ENCODE measurements around the gene BAHCC1. TPM values are rescaled to one million over a fixed set of nuclear protein-coding genes. Genes with fewer than 3 reads are reported as not detected.

The BAHCC1 gene
- total and polyA plus RNA-seq, 9 of the 15 experiments (the other 6 are each of a cell fraction or from before 2014, with no cell fraction given): 0.14 to 26.9 (median 5.0) TPM

DNA sequence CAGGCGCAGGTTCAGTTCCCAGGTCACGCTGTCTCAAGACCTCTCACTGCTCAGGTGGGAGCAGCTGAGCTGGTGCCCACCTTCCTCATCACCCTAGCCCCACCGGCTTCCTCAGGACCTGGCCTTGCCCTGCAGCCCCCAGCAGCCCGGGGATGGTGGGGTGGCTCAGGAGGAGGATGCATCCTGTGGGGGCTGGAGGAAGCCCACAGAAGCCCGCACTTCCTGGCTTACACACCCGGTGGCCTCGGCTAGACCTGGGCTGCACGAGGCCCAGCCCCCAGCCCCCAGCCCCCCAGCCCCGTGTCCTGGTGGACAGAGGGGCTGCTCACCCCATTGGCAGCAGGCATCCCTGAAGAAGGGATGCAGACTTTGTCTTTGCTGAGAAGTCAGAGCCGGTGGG, 43.4 kb downstream of the BAHCC1 start:
- ATAC-seq: no peak
- H3K27me3 ChIP-seq (ENCODE audit: control insufficient read depth in 2 of 2, insufficient read depth in 2 of 2, low read length in 2 of 2): no peaks in the 10 kb centered on the region
- POLR2A ChIA-PET: interaction anchor here (0.9 kb wide), 1 partner anchor 16 kb away, joined by 4 read pairs; no protein-coding TSS in a partner anchor

DNA sequence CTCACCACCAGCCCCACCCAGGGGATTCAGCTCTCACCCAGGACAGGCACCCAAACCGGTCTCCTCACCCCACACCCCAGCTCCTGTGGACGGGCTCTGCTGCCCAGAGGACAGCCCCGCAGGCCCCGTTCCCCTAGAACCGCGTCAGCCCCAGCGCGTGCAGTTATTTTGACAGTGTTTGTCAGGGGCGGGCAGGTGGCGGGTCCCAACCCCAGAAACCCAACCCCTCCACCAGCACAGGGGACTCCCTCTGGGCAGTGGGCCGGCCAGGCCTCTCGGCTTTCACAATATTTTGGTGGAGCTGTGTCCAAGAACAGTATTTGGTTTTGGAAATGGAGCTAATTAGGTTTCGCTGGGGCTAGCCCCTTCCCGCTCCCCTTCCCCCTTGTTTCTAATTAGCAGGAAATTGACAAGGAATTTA, 44.8 kb downstream of the BAHCC1 start:
- no TSS peak for BruUV-seq (replicated peaks)
- 44% methylated on average over 14 of the region's 14 CpGs for WGBS (ENCODE audit: insufficient coverage, low coverage, missing lambda C conversion rate)
- H3K79me2 ChIP-seq (ENCODE audit: control insufficient read depth, insufficient read depth, low read length): no peaks in the 10 kb centered on the region
- FAIRE-seq (no peak), ATAC-seq (no peak), DNase-seq (ENCODE audit: extremely low read depth in 1 of 4, low spot score in 3 of 4) (no peak)
- TF ChIP-seq, protein P1, sequence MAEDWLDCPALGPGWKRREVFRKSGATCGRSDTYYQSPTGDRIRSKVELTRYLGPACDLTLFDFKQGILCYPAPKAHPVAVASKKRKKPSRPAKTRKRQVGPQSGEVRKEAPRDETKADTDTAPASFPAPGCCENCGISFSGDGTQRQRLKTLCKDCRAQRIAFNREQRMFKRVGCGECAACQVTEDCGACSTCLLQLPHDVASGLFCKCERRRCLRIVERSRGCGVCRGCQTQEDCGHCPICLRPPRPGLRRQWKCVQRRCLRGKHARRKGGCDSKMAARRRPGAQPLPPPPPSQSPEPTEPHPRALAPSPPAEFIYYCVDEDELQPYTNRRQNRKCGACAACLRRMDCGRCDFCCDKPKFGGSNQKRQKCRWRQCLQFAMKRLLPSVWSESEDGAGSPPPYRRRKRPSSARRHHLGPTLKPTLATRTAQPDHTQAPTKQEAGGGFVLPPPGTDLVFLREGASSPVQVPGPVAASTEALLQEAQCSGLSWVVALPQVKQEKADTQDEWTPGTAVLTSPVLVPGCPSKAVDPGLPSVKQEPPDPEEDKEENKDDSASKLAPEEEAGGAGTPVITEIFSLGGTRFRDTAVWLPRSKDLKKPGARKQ (CRISPR knock-in tag; IDR thresholded peaks at IDR 0.05): no peak
- ChIA-PET CTCF (ENCODE audit: low intra/inter-chr PET ratio) (no interaction called here), POLR2A (interaction anchor here (0.6 to 1.4 kb wide), 6 partner anchors 12 to 170 kb away, joined by 3 to 6 read pairs (median 4); partner anchors contain the start of gene BAHCC1)
- no peaks in the 10 kb centered on the region for H3K27me3 ChIP-seq (ENCODE audit: control insufficient read depth in 2 of 2, insufficient read depth in 2 of 2, low read length in 2 of 2)
- peaks cover 0 to 82% of the 10 kb centered on the region in 2 experiments; a peak in 2 of 5 replicates for H3K4me1 ChIP-seq (replicated peaks in 1 of 2; ENCODE audit: control insufficient read depth in 2 of 2, insufficient read depth in 2 of 2, low read length in 2 of 2)
- no peak overlapping the region for H3K4me3 ChIP-seq
- in situ Hi-C loops (cut with MboI): no loop called here
- H2AFZ ChIP-seq (ENCODE audit: low read depth, low read length): no peak overlapping the region
- no peaks in the 10 kb centered on the region for H3K9me3 ChIP-seq (replicated peaks; ENCODE audit: control insufficient read depth, insufficient read depth, low read depth, low read length)
- H3K27ac ChIP-seq (ENCODE audit: extremely low read depth, low read depth, low read length): no peak overlapping the region
- intact Hi-C loops (cut with micrococcal nuclease): no loop called here
- H3K36me3 ChIP-seq (ENCODE audit: control insufficient read depth, insufficient read depth, low read length): no peaks in the 10 kb centered on the region
- H4K20me1 ChIP-seq (replicated peaks; ENCODE audit: control insufficient read depth, insufficient read depth, low read length): no peaks in the 10 kb centered on the region; the same call in 1 of the 2 replicates
- H3K9me1 ChIP-seq (ENCODE audit: control insufficient read depth, insufficient read depth, low read length): no peaks in the 10 kb centered on the region
- H3K9ac ChIP-seq (ENCODE audit: insufficient read depth in 1 of 2, low read depth in 2 of 2, low read length in 2 of 2): peak overlapping the region in 1 of 2 experiments; percentile 50; a peak in 1 of 4 replicates
- no peak overlapping the region for H3K4me2 ChIP-seq (ENCODE audit: insufficient read depth, low read length)

More for the DNA sequence above, 43.4 kb downstream of the BAHCC1 start:
- peaks cover 0 to 86% of the 10 kb centered on the region in 2 experiments; a peak in 2 of 5 replicates for H3K4me1 ChIP-seq (replicated peaks in 1 of 2; ENCODE audit: control insufficient read depth in 2 of 2, insufficient read depth in 2 of 2, low read length in 2 of 2)
- TF ChIP-seq KDM4B (IDR thresholded peaks at IDR 0.05; ENCODE audit: borderline replicate concordance in 2 of 2, low read depth in 1 of 2) (no peak), PYGO2 (tag; IDR thresholded peaks at IDR 0.05) (no peak), HNRNPL (IDR thresholded peaks at IDR 0.05; ENCODE audit: low read depth, low read length) (no peak), RB1 (IDR thresholded peaks at IDR 0.05; ENCODE audit: low read depth) (no peak), ZNF311 (CRISPR knock-in tag; IDR thresholded peaks at IDR 0.05) (no peak)
- H3K36me3 ChIP-seq (ENCODE audit: control insufficient read depth, insufficient read depth, low read length): no peaks in the 10 kb centered on the region
- H3K27ac ChIP-seq (ENCODE audit: extremely low read depth, low read depth, low read length): no peak overlapping the region
- H2AFZ ChIP-seq (ENCODE audit: low read depth, low read length): no peak overlapping the region
- no peak overlapping the region for H3K4me2 ChIP-seq (ENCODE audit: insufficient read depth, low read length)
- no peaks in the 10 kb centered on the region for H3K9me1 ChIP-seq (ENCODE audit: control insufficient read depth, insufficient read depth, low read length)
- DNase-seq (ENCODE audit: extremely low read depth in 1 of 4, low spot score in 3 of 4) (no peak), FAIRE-seq (no peak)
- H3K4me3 ChIP-seq: no peak overlapping the region
- 20% methylated on average over 5 of the region's 10 CpGs for WGBS (ENCODE audit: insufficient coverage, low coverage, missing lambda C conversion rate)
- H4K20me1 ChIP-seq (replicated peaks; ENCODE audit: control insufficient read depth, insufficient read depth, low read length): no peaks in the 10 kb centered on the region; the same call in 1 of the 2 replicates
- intact Hi-C loops (cut with micrococcal nuclease) (no loop called here), in situ Hi-C loops (cut with MboI) (no loop called here)
- no peaks in the 10 kb centered on the region for H3K9me3 ChIP-seq (replicated peaks; ENCODE audit: control insufficient read depth, insufficient read depth, low read depth, low read length)
- CTCF ChIA-PET (ENCODE audit: low intra/inter-chr PET ratio): no interaction called here
- no peaks in the 10 kb centered on the region for H3K79me2 ChIP-seq (ENCODE audit: control insufficient read depth, insufficient read depth, low read length)
- no TSS peak for BruUV-seq (replicated peaks)
- no peak overlapping the region for H3K9ac ChIP-seq (ENCODE audit: insufficient read depth in 1 of 2, low read depth in 2 of 2, low read length in 2 of 2)
